SH-SY5Y (cell line): ENCODE results near the gene EFCAB14.

Experiments used
- GATA2 ChIP-seq: IDR thresholded peaks from 2 replicates; pipeline ENCODE4 v1.6.1; 2011; ENCODE audit warnings: mild to moderate bottlenecking, low read depth, low read length
- GATA3 ChIP-seq: IDR thresholded peaks from 2 replicates; pipeline ENCODE4 v1.6.1; 2011; ENCODE audit warnings: low read depth, mild to moderate bottlenecking, low read length, moderate library complexity

- TF ChIP-seq GATA3 = no peak
- no peak for TF ChIP-seq GATA2
Measured at GRCh38 chr1:46687921-46688509, 30.9 kb downstream of the EFCAB14 start.
